Esophagus squamous epithelium (tissue), 4 donors: Measurements from ENCODE around the gene TSPAN19.

ENCODE experiments used
- CTCF ChIP-seq, 6 experiments: fragments of 450-650 bp in 4 of 6; fragments of 200-600 bp in 2 of 6; sonication (generic) in 2 of 6; IDR thresholded peaks; one replicate each; pipeline ENCODE4 v1.5.1; 2016 to 2019; ENCODE audit warnings: antibody characterized with exemption in 6 of 6, mild to moderate bottlenecking in 4 of 6, moderate library complexity in 4 of 6
- POLR2A ChIP-seq, 4 donors: fragments of 450-650 bp; IDR thresholded peaks; one replicate each; pipeline ENCODE4 v1.6.1; 2017; ENCODE audit warnings: antibody characterized with exemption in 4 of 4, mild to moderate bottlenecking in 4 of 4, moderate library complexity in 3 of 4

DNA sequence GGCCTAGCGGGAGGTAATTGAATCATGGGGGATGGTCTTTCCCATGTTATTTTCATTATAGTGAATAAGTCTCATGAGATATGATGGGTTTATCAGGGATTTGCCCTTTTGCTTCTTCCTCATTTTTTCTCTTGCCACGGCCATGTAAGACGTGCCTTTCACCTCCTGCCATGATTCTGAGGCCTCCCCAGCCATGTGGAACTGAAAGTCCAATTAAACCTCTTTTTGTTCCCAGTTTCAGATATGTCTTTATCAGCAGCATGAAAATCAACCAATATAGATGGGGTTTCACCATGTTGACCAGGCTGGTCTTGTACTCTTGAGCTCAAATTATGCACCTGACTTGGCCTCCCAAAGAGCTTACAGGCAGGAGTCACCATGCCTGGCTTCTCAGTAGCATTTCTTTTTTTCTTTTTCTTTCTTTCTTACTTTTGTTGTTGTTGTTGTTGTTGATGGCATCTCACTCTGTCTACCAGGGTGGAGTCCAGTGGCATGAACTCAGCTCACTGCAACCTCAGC, 33.2 kb downstream of the TSPAN19 start:
- TF ChIP-seq CTCF (IDR thresholded peaks at IDR 0.05) (no peak), POLR2A (IDR thresholded peaks at IDR 0.05) (no peak)
